Testis (tissue), 3 donors: ENCODE measurements around the gene PPP1R7. TPM values are rescaled to one million over a fixed set of nuclear protein-coding genes. Genes with fewer than 3 reads are reported as not detected.
"Not testable (repeated sequence)": the region's sequence is repeated elsewhere in the genome, so short reads cannot be mapped to it uniquely, and the experiment has no call there.

Experiments used
- DNase-seq: peaks from one replicate; pipeline ENCODE4 v3.0.0-alpha.2; 2019
- H3K27ac ChIP-seq, 2 donors: fragments of 200-600 bp; sonication (generic); one replicate each; pipeline ENCODE4 v1.5.1; 2019
- H3K27me3 ChIP-seq: fragments of 200-600 bp; sonication (generic); one replicate; pipeline ENCODE4 v1.5.1; 2019
- H3K36me3 ChIP-seq: fragments of 200-600 bp; sonication (generic); one replicate; pipeline ENCODE4 v1.5.1; 2017; ENCODE audit warnings: low read depth; ENCODE audit errors: missing control alignments
- H3K4me1 ChIP-seq: fragments of 200-600 bp; sonication (generic); one replicate; pipeline ENCODE4 v1.5.1; 2019
- H3K4me3 ChIP-seq, 2 donors: fragments of 200-600 bp; sonication (generic); one replicate each; pipeline ENCODE4 v1.5.1; 2017 to 2019
- H3K9me3 ChIP-seq: fragments of 200-600 bp; sonication (generic); one replicate; pipeline ENCODE4 v1.5.1; 2017
- CTCF ChIP-seq, 3 experiments: fragments of 450-650 bp in 2 of 3; fragments of 200-600 bp in 1 of 3; sonication (generic) in 1 of 3; IDR thresholded peaks; one replicate each; pipeline ENCODE4 v1.5.1; 2016 to 2019; ENCODE audit warnings: antibody characterized with exemption in 3 of 3, mild to moderate bottlenecking in 2 of 3, moderate library complexity in 1 of 3
- POLR2A ChIP-seq: fragments of 450-650 bp; IDR thresholded peaks from one replicate; pipeline ENCODE4 v1.6.1; 2017; ENCODE audit warnings: antibody characterized with exemption, mild to moderate bottlenecking, moderate library complexity
- WGBS, 2 donors: methylation state at CpG; one replicate each; pipeline ENCODE4 v1.1.5; 2018; 5-methylcytosine and 5-hydroxymethylcytosine counted together
- intact Hi-C: fragments of 100-400 bp; cut with DNase I; formaldehyde crosslinking; loops from one replicate; pipeline ENCODE4 v1.15.1; 2023; ENCODE audit warnings: low total_unique reads
- polyA plus RNA-seq: library from polyadenylated mRNA; stranded (reverse); fragments of 350-450 nt; fragmentation: Illumina TruSeq; extraction: RNeasy Lipid Tissue Mini Kit (QIAGEN cat#74804); gene quantifications from one replicate; pipeline ENCODE4 v1.2.3, GENCODE V29; 2014; ENCODE audit warnings: low read depth, low replicate concordance; ENCODE audit not compliant: insufficient read depth
- total RNA-seq, 2 donors: library from RNA; depleted of rRNA; stranded (reverse); fragments of >200 nt; gene quantifications; one replicate each; pipeline ENCODE4 v1.2.3, GENCODE V29; 2016

Gene PPP1R7
- total and polyA plus RNA-seq, 3 donors from 2014 or later, result 100 to 358 (median 139) TPM

- Histone ChIP-seq H3K36me3 (no peaks in the 10 kb centered on the region), H3K27ac (no peak overlapping the region), H3K27me3 (no peaks in the 10 kb centered on the region), H3K9me3 (no peaks in the 10 kb centered on the region), H3K4me3 (no peak overlapping the region), H3K4me1 (no peaks in the 10 kb centered on the region)
- intact Hi-C loops, result no loop called here
- WGBS, 2 donors, result 88 to 91% methylated on average over 18 of the region's 18 CpGs
- TF ChIP-seq CTCF (IDR thresholded peaks at IDR 0.05), result no peak
- TF ChIP-seq POLR2A, result no peak
- no peak for DNase-seq
These were observed 45.4 kb downstream of the PPP1R7 start for GRCh38 chr2:241195506-241196130.

DNA sequence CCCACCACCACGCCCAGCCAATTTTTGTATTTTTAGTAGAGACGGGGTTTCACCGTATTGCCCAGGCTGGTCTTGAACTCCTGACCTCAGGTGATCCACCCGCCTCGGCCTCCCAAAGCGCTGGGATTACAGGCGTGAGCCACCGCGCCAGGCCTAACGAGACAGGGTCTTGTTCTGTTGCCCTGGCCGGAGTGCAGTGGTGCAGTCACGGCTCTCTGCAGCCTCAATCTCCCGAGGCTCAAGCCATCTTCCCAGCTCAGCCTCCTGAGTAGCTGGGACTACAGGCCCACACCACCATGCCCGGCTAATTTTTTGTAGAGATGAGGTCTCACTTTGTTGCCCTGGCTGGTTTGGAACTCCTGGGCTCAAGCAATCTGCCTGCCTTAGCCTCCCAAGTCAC is 47.0 kb downstream of the PPP1R7 start:
- H3K27me3 ChIP-seq, H3K4me1 ChIP-seq, intact Hi-C loops, H3K27ac ChIP-seq, H3K9me3 ChIP-seq, H3K4me3 ChIP-seq, DNase-seq, H3K36me3 ChIP-seq: not testable (repeated sequence)
- WGBS, 2 donors, result 92 to 97% methylated on average over 14 of the region's 14 CpGs

- Histone ChIP-seq H3K27me3 (no peaks in the 10 kb centered on the region), H3K4me3 (no peak overlapping the region), H3K27ac (no peak overlapping the region), H3K4me1 (no peaks in the 10 kb centered on the region), H3K9me3 (no peaks in the 10 kb centered on the region), H3K36me3 (no peaks in the 10 kb centered on the region)
- TF ChIP-seq CTCF (IDR thresholded peaks at IDR 0.05) (no peak), POLR2A (no peak)
- intact Hi-C loops, result no loop called here
- DNase-seq, result no peak
- 92 to 94% methylated on average over 6 of the region's 6 CpGs for WGBS, 2 donors
These were observed 47.7 kb downstream of the PPP1R7 start for GRCh38 chr2:241197947-241198346.

DNA sequence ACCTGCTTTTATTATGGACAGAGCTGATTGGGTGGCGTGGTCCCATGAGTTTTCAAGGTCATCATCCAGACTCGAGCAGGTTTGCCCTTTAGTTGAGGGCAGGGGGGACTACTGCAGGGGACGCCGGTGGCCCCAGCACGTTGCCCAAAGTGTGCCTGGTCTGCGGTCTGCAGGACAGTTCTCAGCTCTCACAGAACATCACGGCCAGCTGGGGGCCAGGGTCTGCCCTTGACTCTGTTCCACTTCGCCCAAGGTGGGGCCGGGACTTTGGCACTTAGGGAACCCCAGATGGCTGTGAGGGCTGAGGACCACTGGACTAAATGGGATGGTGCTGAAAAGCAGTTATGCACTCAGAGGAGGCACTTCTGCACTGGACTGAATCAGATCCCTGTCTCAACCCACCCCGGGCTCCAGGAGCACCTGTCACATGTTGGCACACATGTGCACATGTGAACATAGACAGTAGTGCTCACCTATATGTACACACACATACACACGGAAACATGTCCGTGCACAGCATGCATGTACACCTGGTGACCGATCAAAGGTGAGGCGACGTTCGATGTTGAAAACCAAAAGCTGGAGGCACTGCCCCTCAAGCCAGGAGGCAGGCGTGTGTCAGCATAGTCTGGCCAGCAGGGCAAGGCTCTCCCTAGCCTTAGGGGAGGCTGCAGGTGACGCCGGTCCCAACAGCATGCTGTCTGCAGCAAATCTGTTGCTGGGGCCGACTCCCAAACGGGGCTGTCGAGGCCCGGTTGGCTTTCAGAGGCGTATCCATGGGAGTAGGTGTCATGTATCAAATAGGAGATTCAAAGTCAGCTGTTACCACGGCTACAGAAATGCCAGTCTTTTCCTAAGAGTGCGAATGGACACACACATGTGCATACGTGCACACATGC is 48.4 kb downstream of the PPP1R7 start:
- intact Hi-C loops, result no loop called here
- Histone ChIP-seq H3K27ac (no peak overlapping the region), H3K4me3 (no peak overlapping the region), H3K4me1 (no peaks in the 10 kb centered on the region), H3K36me3 (no peaks in the 10 kb centered on the region), H3K27me3 (no peaks in the 10 kb centered on the region), H3K9me3 (no peaks in the 10 kb centered on the region)
- 78 to 85% methylated on average over 16 to 27 of the region's 27 CpGs for WGBS, 2 donors
- TF ChIP-seq POLR2A (no peak), CTCF (IDR thresholded peaks at IDR 0.05) (no peak)
- DNase-seq, result no peak

DNA sequence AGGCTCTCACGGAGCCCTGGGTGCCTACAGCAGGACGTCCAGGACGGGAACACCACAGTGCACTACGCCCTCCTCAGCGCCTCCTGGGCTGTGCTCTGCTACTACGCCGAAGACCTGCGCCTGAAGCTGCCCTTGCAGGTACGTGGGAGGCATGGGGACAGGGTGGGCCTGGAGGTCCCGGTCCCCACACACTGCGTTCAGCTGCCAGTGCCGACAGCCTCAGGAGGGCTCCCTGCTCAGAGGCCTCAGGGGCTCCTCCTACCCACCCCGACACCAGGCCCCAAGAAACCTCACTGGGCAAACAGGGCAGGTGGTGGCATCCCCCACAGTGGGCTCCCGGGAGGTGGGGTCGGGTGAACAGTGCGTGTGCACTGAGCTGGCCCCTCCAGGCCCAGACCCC is 49.0 kb downstream of the PPP1R7 start:
- Histone ChIP-seq H3K27me3 (no peaks in the 10 kb centered on the region), H3K27ac (no peak overlapping the region), H3K4me3 (no peak overlapping the region), H3K4me1 (no peaks in the 10 kb centered on the region), H3K9me3 (no peaks in the 10 kb centered on the region), H3K36me3 (no peaks in the 10 kb centered on the region)
- WGBS, 2 donors, result 88% methylated on average over 16 of the region's 16 CpGs; no CpG with 5 or more reads in 1 of the 2 donors
- DNase-seq, result no peak
- TF ChIP-seq POLR2A (no peak), CTCF (IDR thresholded peaks at IDR 0.05) (no peak)
- intact Hi-C loops, result no loop called here
